ENCODE measurements around the gene SORCS3.

Gene SORCS3

DNA sequence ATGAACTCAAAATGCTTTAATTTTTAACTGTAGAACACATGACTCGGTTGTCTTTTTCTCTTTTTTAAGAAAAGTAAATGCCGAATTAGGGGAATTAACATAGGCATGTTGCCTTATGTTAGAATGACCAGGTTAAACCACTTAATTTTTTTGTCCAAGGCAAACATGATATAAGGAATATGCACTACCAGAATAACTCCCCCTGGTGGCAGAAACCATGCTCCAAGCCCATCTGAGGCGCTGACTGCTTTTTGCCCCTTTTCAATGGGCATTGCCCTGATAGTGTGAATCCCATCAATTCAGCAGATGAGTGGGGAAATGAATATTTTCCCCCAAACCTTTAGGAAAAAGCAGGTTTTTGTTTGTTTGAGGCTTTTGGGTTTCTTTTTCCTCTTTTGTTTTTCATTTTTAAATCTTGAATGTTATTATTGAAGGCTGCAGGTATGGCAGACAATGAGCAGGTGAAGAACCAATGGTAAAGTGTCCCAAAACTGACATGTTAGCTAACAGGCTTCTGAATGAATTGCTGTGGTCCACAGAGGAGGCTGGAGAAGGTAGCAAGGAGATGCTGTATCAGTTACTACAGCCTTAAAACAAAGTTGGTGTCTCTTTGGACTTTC, 284.3 kb downstream of the SORCS3 start:
- DNase-seq: no peak
- Mint-ChIP-seq H3K4me1 (no peaks in the 10 kb centered on the region), H3K36me3 (no peaks in the 10 kb centered on the region)

DNA sequence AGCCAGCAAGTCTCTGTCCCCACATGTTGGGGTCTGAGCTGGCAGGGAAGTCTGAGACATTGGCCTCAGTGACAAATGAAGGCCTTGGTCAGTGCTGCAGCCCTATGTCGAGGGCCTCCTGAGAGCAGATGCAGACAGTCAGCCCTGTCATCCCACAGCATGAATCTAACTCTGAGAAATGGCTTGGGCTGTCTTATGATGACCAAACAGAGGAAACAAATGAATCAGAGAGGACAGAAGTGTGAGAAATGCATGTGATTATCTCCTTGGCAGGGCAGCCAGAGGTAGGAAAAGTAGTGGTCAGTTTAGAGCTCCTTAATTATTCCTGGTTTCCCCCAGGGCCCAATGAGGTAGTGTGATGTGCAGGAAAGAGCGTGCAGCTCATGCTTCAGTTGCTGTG, 287.6 kb downstream of the SORCS3 start:
- no peak overlapping the region for H3K27ac Mint-ChIP-seq

More for the DNA sequence above, 284.3 kb downstream of the SORCS3 start:
- peak; percentile 50 to 57 for ATAC-seq (replicated peaks)
- Mint-ChIP-seq H3K4me3 (no peak overlapping the region), H3K9me3 (no peaks in the 10 kb centered on the region), H3K27me3 (peaks cover 0 to 3% of the 10 kb centered on the region in 2 donors), H3K27ac (no peak overlapping the region)

DNA sequence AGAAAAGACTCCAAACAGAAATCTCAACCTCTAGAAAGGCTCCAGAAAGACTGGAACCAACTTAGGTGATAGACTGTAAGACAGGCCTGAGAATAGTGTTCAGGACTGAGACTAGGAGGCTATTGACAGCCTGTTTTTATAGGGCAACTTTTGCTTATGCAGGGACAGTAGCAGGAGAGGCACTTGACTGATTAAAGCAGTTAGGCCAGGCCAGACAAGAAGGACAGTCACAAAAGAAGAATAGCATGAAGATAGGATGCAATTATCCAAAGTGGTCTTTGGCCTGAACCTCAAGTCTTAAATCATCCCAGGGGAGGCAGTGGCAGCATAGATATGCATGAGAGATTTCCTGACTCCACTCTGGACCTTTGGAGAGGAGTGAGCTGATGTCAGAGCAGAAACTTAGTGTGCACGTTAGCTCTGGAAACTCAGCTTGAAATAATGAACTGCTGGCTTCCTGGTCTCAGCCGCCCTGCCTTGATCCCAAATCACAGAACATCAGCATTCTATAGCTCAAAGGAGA, 290.6 kb downstream of the SORCS3 start:
- no peaks in the 10 kb centered on the region for H3K4me1 Mint-ChIP-seq
- H3K27ac Mint-ChIP-seq: no peak overlapping the region
- H3K4me3 Mint-ChIP-seq: no peak overlapping the region
- no peak for DNase-seq
- H3K27me3 Mint-ChIP-seq: peaks cover 0 to 3% of the 10 kb centered on the region in 2 donors
- peaks cover 0 to 2% of the 10 kb centered on the region in 2 donors for H3K9me3 Mint-ChIP-seq
- no peak for ATAC-seq (replicated peaks)
- no peaks in the 10 kb centered on the region for H3K36me3 Mint-ChIP-seq

More for the DNA sequence above, 287.6 kb downstream of the SORCS3 start:
- H3K4me1 Mint-ChIP-seq: no peaks in the 10 kb centered on the region
- H3K9me3 Mint-ChIP-seq: no peaks in the 10 kb centered on the region
- peaks cover 0 to 3% of the 10 kb centered on the region in 2 donors for H3K27me3 Mint-ChIP-seq
- H3K36me3 Mint-ChIP-seq: no peaks in the 10 kb centered on the region
- ATAC-seq (replicated peaks): no peak
- no peak for DNase-seq
- no peak overlapping the region for H3K4me3 Mint-ChIP-seq

DNA sequence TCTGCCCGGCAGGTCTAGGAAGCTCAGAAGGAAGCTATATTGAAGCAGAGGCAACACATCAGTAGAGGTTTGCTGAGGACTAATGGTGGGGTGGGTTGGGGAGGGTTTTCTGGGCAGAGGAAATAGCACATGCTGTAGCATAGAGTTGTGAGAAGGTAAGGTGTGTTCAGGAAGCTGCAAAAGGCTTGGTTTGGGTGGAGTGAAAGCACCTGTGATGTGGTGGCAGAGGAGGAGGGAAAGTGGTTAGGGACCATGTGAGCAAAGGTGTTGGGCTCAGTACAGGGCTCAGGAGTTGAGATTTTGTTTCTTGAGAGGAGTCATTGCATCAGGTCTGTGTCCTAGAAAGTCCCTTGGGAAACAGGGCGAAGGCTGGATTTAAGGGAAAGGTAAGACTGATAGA, 294.6 kb downstream of the SORCS3 start:
- Mint-ChIP-seq H3K9me3 (peaks cover 0 to 2% of the 10 kb centered on the region in 2 donors), H3K36me3 (no peaks in the 10 kb centered on the region), H3K4me3 (no peak overlapping the region), H3K27me3 (no peaks in the 10 kb centered on the region), H3K27ac (no peak overlapping the region), H3K4me1 (no peaks in the 10 kb centered on the region)
- no peak for ATAC-seq (replicated peaks)
- no peak for DNase-seq

DNA sequence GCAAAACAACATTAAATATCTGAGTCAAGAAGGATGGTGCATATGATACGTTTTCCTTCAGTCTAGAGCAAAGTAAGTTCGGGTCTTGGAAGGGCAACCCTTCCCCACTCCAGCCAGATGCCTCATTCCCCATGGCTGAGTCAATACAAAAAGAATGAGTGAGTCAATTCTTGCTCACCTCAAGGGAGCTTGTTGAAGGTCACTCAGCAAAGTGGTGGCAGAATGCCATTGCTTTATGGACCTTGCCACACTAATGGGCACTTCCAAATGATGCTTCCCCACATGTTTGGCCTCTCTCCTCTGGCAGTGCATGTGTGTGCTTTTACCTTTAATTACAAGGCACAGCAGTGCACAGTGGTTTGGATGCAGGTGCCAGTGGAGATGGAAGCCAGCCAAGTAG, 296.5 kb downstream of the SORCS3 start:
- H3K9me3 Mint-ChIP-seq: peaks cover 0 to 2% of the 10 kb centered on the region in 2 donors
- no peaks in the 10 kb centered on the region for H3K27me3 Mint-ChIP-seq
- H3K36me3 Mint-ChIP-seq: no peaks in the 10 kb centered on the region
- DNase-seq (no peak), ATAC-seq (replicated peaks) (no peak)
- H3K4me1 Mint-ChIP-seq: no peaks in the 10 kb centered on the region
- H3K4me3 Mint-ChIP-seq: no peak overlapping the region
- H3K27ac Mint-ChIP-seq: no peak overlapping the region

DNA sequence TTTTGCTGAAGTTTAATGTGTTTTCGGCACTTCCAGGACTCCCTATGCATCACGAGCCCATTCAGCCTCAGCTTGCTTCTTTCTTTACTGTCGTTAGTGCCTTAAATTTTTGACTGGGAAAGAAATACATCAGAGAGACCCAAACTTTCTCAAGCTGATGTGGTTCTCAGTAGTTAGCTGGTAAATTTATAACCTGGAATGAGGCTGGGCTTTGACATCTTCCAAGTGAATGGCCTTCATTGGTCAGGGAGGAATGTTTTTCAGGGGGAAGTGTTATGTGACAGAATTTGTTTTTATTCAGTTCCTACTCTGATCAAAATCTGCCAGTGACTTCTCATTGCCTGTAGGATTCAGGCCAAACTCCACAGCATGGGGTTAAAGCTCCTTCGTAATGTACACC, 296.9 kb downstream of the SORCS3 start:
- H3K27me3 Mint-ChIP-seq: no peaks in the 10 kb centered on the region
- H3K4me1 Mint-ChIP-seq: no peaks in the 10 kb centered on the region
- H3K27ac Mint-ChIP-seq: no peak overlapping the region
- no peak overlapping the region for H3K4me3 Mint-ChIP-seq
- DNase-seq: no peak
- peaks cover 0 to 2% of the 10 kb centered on the region in 2 donors for H3K9me3 Mint-ChIP-seq
- H3K36me3 Mint-ChIP-seq: no peaks in the 10 kb centered on the region
- ATAC-seq (replicated peaks): no peak

DNA sequence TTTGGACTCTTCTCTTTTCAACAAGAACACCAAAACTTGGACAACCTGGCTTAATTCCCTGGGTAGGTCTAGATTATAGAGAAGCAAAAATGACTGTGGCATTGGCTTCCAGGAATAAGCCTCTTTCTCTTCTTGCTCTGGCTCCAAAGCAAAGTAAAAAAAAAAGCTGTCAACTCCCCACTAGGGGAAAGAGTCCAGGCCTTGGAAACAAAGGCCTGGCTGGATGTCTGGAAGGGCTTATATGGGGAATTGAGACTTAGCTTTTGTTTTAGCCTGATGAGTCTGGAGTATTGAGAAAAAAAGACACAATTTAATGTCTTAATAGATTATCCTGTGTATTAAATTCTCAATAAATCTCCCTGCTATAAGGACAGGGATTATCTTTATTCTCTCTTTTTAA, 300.6 kb downstream of the SORCS3 start:
- no peak overlapping the region for H3K4me3 Mint-ChIP-seq
- ATAC-seq (replicated peaks): no peak
- no peaks in the 10 kb centered on the region for H3K27me3 Mint-ChIP-seq
- no peaks in the 10 kb centered on the region for H3K4me1 Mint-ChIP-seq
- no peak for DNase-seq
- no peaks in the 10 kb centered on the region for H3K36me3 Mint-ChIP-seq
- H3K9me3 Mint-ChIP-seq: no peaks in the 10 kb centered on the region
- no peak overlapping the region for H3K27ac Mint-ChIP-seq

DNA sequence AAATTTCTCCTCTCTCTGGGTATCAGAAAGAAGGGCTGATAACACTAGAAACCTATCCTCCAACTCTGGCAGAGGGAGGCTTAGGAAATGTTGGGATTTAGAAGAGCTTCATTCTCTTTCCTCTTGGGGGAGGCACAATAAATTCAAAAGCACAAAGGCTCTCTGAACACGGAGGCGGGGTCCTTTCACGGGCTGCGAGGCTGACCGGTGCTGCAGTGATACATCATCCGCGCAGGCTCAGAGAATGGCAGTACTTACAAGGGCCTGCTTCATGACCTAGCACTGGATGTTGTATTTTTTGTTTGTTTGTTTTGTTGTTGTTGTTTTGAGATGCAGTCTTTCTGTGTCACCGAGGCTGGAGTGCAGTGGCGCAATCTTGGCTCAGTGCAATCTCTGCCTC, 306.2 kb downstream of the SORCS3 start:
- Mint-ChIP-seq H3K27me3 (no peaks in the 10 kb centered on the region), H3K27ac (no peak overlapping the region), H3K4me1 (no peaks in the 10 kb centered on the region), H3K4me3 (no peak overlapping the region), H3K9me3 (no peaks in the 10 kb centered on the region), H3K36me3 (no peaks in the 10 kb centered on the region)
- no peak for DNase-seq
- no peak for ATAC-seq (replicated peaks)

DNA sequence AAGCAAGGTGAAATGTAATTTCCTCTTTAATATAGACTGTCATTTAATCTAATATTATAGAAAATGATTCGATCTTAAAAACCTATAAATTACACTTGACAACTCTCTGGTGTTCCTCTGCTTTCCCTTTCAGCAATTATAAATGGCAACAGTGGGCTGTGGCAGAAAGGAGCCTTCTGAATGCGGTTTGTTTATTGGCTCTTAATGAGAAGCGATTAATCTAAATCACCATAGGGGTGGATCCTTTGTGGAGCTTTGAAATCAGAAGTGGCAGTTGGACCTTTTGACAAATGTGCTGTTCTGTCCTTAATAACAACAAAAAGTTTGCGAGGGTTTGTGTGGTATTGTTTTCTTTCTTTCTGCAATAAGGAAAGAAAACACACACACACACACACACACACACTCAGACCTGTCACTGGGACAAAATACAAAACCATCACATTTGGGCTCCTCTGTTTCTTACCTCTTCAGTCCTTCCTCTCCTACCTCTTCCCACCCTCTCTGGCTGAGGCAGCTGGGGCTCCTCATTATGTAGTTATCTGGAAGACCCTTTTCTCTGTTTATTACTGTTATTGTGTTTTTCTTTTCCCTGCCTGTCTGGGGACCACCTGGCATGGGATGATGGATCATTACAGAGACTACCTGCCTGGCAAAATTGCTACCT, 316.2 kb downstream of the SORCS3 start:
- Mint-ChIP-seq H3K27me3 (no peaks in the 10 kb centered on the region), H3K4me3 (no peak overlapping the region), H3K36me3 (no peaks in the 10 kb centered on the region), H3K4me1 (no peaks in the 10 kb centered on the region), H3K9me3 (peaks cover 0 to 5% of the 10 kb centered on the region in 2 donors), H3K27ac (no peak overlapping the region)
- ATAC-seq (replicated peaks) (no peak), DNase-seq (no peak)

DNA sequence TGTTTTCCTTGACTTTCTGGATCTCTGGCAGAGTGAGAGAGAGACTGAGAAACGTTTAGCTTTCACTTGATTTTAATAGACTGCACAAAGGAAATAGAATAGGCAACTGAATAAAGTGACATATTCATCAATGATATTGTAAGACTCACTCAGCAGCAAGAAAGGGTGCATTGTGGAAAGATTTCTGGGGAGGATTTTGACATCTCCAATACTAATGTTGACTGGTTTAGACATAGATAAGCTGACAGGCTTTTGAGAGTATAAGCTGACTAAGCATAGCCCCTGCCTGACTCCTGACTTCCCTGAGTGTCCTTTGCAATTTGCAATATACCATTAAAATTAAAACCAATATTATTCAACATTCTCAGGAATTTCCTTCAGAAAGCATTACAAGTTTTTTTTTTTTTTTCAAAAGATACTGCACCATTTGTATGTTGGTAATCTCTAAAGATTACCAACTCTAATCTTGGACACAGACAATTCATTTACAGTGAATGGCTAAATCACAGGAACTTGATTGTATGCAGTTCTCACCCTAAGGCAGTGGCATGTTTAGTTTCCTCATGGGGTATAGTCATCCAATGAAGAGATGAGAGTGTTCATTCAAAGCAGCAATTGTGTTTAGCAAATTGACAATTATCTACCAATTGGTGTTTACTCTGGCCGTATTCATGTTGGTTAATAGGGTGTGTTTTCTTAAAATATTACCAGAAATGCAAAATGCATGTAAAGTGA, 325.6 kb downstream of the SORCS3 start:
- Mint-ChIP-seq H3K27ac (no peak overlapping the region), H3K4me1 (no peaks in the 10 kb centered on the region), H3K36me3 (no peaks in the 10 kb centered on the region), H3K4me3 (no peak overlapping the region), H3K27me3 (no peaks in the 10 kb centered on the region), H3K9me3 (peaks cover 3 to 4% of the 10 kb centered on the region in 2 donors)
- DNase-seq (no peak), ATAC-seq (replicated peaks) (no peak)

DNA sequence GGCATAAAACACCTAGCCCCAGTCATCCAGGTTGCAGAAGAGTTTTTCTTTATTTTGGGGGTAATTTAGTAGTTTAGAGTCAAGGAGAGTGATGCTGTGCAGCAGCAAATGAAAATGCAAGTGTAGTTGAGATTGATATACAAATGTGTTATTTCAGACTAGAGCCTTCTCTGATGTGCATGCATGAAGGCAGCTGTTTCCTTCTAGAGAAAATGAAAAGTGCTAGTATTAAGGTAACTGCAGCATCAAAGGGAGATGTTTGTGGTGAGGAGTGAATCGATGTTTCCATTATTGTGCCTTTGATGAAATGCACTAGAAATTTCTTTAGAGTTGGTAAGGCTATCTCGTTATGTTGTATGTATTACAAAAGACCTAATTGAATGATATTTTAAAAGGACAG, 339.3 kb downstream of the SORCS3 start:
- no peak for DNase-seq
- no peak for ATAC-seq (replicated peaks)
- Mint-ChIP-seq H3K4me1 (no peaks in the 10 kb centered on the region), H3K9me3 (peaks cover 0 to 4% of the 10 kb centered on the region in 2 donors), H3K27ac (no peak overlapping the region), H3K36me3 (no peaks in the 10 kb centered on the region), H3K27me3 (no peaks in the 10 kb centered on the region), H3K4me3 (no peak overlapping the region)

DNA sequence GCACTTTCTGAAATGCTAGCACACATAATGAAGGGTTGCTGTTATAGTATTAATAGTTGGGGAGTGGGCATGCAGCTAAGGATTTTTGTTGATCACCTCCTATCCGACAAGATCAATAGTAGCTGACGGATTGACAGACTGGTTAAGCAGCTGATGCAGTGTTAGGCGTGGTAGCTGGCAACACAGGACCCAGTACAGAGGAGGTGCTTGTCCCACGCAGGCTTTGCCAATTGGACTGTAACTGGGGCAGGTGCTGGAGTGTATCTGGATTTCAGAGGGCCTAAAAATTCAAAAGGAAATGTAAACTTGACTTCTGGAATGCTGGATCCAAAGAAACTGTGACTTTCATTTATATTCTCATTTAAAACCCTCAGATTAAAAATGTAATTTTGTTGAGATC, 340.9 kb downstream of the SORCS3 start:
- ATAC-seq (replicated peaks): no peak
- DNase-seq: no peak

DNA sequence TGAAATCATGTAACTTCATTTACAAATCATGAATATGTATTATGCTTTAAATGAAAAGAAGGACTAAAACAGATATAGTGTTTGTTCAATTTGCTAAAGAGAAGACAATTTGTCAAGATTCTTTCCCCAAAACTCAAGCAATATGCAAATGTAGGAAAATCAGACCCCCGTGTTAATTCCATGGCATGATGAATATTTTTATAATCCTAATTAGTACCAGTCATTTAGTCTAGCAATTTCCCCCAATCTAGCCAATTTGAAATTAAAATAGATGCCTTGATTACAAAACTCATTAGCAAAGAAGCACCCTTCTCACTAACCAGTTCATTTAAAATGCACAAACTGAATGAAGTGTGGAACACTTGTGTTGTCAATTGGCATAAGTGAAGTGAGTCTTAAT, 347.6 kb downstream of the SORCS3 start:
- Mint-ChIP-seq H3K36me3 (no peaks in the 10 kb centered on the region), H3K27me3 (no peaks in the 10 kb centered on the region), H3K4me3 (no peak overlapping the region), H3K4me1 (no peaks in the 10 kb centered on the region), H3K27ac (no peak overlapping the region), H3K9me3 (peaks cover 4% of the 10 kb centered on the region in 2 donors)
- ATAC-seq (replicated peaks) (no peak), DNase-seq (no peak)

More for the DNA sequence above, 340.9 kb downstream of the SORCS3 start:
- Mint-ChIP-seq H3K27me3 (no peaks in the 10 kb centered on the region), H3K27ac (no peak overlapping the region), H3K4me1 (no peaks in the 10 kb centered on the region), H3K4me3 (no peak overlapping the region), H3K36me3 (no peaks in the 10 kb centered on the region), H3K9me3 (peaks cover 0 to 7% of the 10 kb centered on the region in 2 donors)

DNA sequence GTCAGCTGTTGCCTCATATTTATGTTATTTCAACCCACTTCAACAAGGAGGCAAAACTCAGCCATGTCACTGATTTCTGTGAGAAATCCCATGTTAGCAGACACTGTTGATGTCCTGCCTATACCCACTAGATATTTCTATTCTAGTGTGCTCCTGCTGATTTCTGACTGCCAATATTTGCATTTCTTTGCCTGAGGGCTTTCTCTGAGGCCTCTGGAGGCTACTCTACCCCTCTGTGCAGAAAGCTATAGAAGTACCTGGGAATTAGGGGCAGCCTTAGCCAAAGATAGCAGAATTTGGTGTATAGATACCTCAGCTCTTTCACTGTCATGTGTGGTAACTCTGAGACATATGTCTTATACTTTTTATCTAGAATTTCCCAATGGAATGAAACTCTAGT, 348.8 kb downstream of the SORCS3 start:
- ATAC-seq (replicated peaks) (no peak), DNase-seq (no peak)
- H3K4me1 Mint-ChIP-seq: no peaks in the 10 kb centered on the region
- no peak overlapping the region for H3K27ac Mint-ChIP-seq
- no peaks in the 10 kb centered on the region for H3K27me3 Mint-ChIP-seq
- no peak overlapping the region for H3K4me3 Mint-ChIP-seq
- H3K36me3 Mint-ChIP-seq: no peaks in the 10 kb centered on the region
- peaks cover 4% of the 10 kb centered on the region in 2 donors for H3K9me3 Mint-ChIP-seq

DNA sequence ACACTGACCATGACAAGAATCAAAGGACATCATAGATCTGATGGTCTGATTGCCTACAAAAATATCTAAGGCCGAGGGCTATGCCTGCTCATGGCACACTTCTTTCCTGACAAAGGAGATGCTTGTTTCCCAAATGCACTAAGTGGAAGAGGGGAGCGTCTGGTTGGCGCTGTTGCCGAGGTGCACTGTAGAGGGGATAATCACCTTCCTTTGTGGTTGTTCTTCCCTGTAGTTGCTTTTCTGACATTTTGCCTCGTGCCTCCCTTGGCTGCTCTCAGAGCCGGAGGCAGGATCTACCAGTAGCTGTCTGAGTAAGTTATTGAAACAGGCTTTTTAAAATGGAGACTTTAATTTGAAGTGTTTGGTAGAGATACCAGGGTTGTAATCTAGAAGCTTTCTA, 352.0 kb downstream of the SORCS3 start:
- Mint-ChIP-seq H3K27ac (no peak overlapping the region), H3K4me3 (no peak overlapping the region), H3K9me3 (peaks cover 0 to 4% of the 10 kb centered on the region in 2 donors), H3K27me3 (no peaks in the 10 kb centered on the region), H3K36me3 (no peaks in the 10 kb centered on the region), H3K4me1 (no peaks in the 10 kb centered on the region)
- no peak for DNase-seq
- no peak for ATAC-seq (replicated peaks)

All from stimulated activated naive B cell treated with anti-CD40 and anti-IgM and Interleukin-4, amounts not matched to agents 10 μg/mL and 1 μg/mL and 100 μg/mL, for 72 hours (primary cell).